K562 (cell line): Measurements from ENCODE around the gene CEBPA. TPM values are rescaled to one million over a fixed set of nuclear protein-coding genes. Genes with fewer than 3 reads are reported as not detected.

ENCODE experiments used
- ATAC-seq: fragments of 200-7000 bp; cut with Tn5 transposase; 3 replicates; pipeline ENCODE4 v1.9.1; 2020; ENCODE audit warnings: moderate library complexity
- BruUV-seq: library from RNA; stranded (reverse); fragments of 400-500 nt; replicated peaks from 2 replicates; lab custom pipeline; 2021; lab: Mats Ljungman, UMichigan
- CTCF ChIA-PET: fragments of 300-600 bp; formaldehyde crosslinking; extraction: SDS; loops from one replicate; lab custom pipeline; 2021; ENCODE audit warnings: low intra/inter-chr PET ratio; lab: Yijun Ruan, JAX
- POLR2A ChIA-PET: fragments of 300-600, 350-650 bp; sonication (Branson Sonifier 250); formaldehyde crosslinking; extraction: SDS; loops from one replicate; lab custom pipeline; 2021; ENCODE audit warnings: antibody characterized with exemption, inconsistent platforms; lab: Yijun Ruan, JAX
- DNase-seq, 4 experiments: peaks; one replicate each; pipeline versions ENCODE4 v3.0.0 to v3.0.0-alpha.2; 2011 to 2018; ENCODE audit warnings: low spot score in 3 of 4, mixed read lengths in 3 of 4; ENCODE audit errors: extremely low read depth in 1 of 4
- FAIRE-seq: peaks from 2 replicates; lab custom pipeline; 2011; peaks lifted over from hg19 to GRCh38; lab: Jason Lieb, UNC
- H2AFZ ChIP-seq: 2 replicates; pipeline ENCODE4 v1.6.0; 2011; ENCODE audit warnings: low read depth, low read length, control low read depth, inconsistent platforms
- H3K27ac ChIP-seq: fragments of 200-600 bp; 3 replicates; pipeline ENCODE4 v1.8.0; 2011; ENCODE audit warnings: low read depth, mild to moderate bottlenecking, control low read depth, inconsistent platforms, low read length, moderate library complexity, mixed read lengths; ENCODE audit errors: extremely low read depth
- H3K27me3 ChIP-seq, 2 experiments: fragments of 300-600 bp in 1 of 2; 2 replicates in 1 of 2; 3 replicates in 1 of 2; pipeline versions ENCODE4 v1.6.0 to v1.8.0; 2011; ENCODE audit warnings: inconsistent platforms in 2 of 2, low read length in 2 of 2, mild to moderate bottlenecking in 1 of 2, mixed read lengths in 1 of 2, moderate library complexity in 1 of 2; ENCODE audit not compliant: control insufficient read depth in 2 of 2, insufficient read depth in 2 of 2
- H3K36me3 ChIP-seq: fragments of 300-600 bp; 3 replicates; pipeline ENCODE4 v1.8.0; 2011; ENCODE audit warnings: mild to moderate bottlenecking, low read length, inconsistent platforms; ENCODE audit not compliant: control insufficient read depth, insufficient read depth
- H3K4me1 ChIP-seq, 2 experiments: fragments of 200-600 bp in 1 of 2; replicated peaks in 1 of 2; 2 replicates in 1 of 2; 3 replicates in 1 of 2; pipeline versions ENCODE4 v1.5.1 to v1.8.0; 2011; ENCODE audit warnings: inconsistent platforms in 2 of 2, low read length in 2 of 2, mild to moderate bottlenecking in 1 of 2, mixed read lengths in 1 of 2, moderate library complexity in 1 of 2; ENCODE audit not compliant: control insufficient read depth in 2 of 2, insufficient read depth in 2 of 2
- H3K4me2 ChIP-seq: 2 replicates; pipeline ENCODE4 v1.6.1; 2011; ENCODE audit warnings: low read length, control low read depth, inconsistent platforms, mixed read lengths; ENCODE audit not compliant: insufficient read depth
- H3K4me3 ChIP-seq: fragments of 200-600 bp; sonication (generic), shearing (Covaris generic); 2 replicates; pipeline ENCODE4 v1.5.1; 2016; ENCODE audit warnings: control low read depth, inconsistent platforms
- H3K79me2 ChIP-seq: fragments of 200-600 bp; 3 replicates; pipeline ENCODE4 v1.8.0; 2011; ENCODE audit warnings: low read length, inconsistent platforms; ENCODE audit not compliant: control insufficient read depth, insufficient read depth
- H3K9ac ChIP-seq, 2 experiments: 2 replicates each; pipeline versions ENCODE4 v1.6.0 to v1.6.1; 2011; ENCODE audit warnings: low read depth in 2 of 2, low read length in 2 of 2, control low read depth in 1 of 2, inconsistent platforms in 1 of 2, mild to moderate bottlenecking in 1 of 2, mixed read lengths in 1 of 2; ENCODE audit not compliant: insufficient read depth in 1 of 2
- H3K9me1 ChIP-seq: one replicate; pipeline ENCODE4 v1.6.0; 2011; ENCODE audit warnings: inconsistent platforms, mild to moderate bottlenecking, low read length, moderate library complexity; ENCODE audit not compliant: control insufficient read depth, insufficient read depth
- H3K9me3 ChIP-seq: replicated peaks from 2 replicates; pipeline ENCODE4 v1.5.1; 2011; ENCODE audit warnings: low read depth, low read length, inconsistent platforms; ENCODE audit not compliant: control insufficient read depth, insufficient read depth
- H4K20me1 ChIP-seq: replicated peaks from 2 replicates; pipeline ENCODE4 v1.6.1; 2011; ENCODE audit warnings: low read length, inconsistent platforms, mixed read lengths; ENCODE audit not compliant: control insufficient read depth, insufficient read depth
- SP2 ChIP-seq: IDR thresholded peaks from 2 replicates; pipeline ENCODE4 v1.6.1; 2011; ENCODE audit warnings: mild to moderate bottlenecking, low read depth, low read length, moderate library complexity; ENCODE audit not compliant: poor library complexity, severe bottlenecking; ENCODE audit errors: extremely low read depth
- ZNF263 ChIP-seq: sonication (generic); formaldehyde crosslinking; IDR thresholded peaks from 2 replicates; pipeline ENCODE4 v1.8.0; 2022; ENCODE audit warnings: mild to moderate bottlenecking, missing genetic modification reagents, borderline replicate concordance
- WGBS: fragments of 100-300 bp; shearing (Covaris generic); methylation state at CpG from one replicate; pipeline ENCODE4 v1.1.6; 2016; ENCODE audit warnings: low coverage, mixed read lengths; ENCODE audit not compliant: insufficient coverage; ENCODE audit errors: missing lambda C conversion rate; 5-methylcytosine and 5-hydroxymethylcytosine counted together
- in situ Hi-C: fragments of 300-500 bp; cut with MboI; formaldehyde crosslinking; loops from 4 replicates; pipeline ENCODE4 v1.15.0; 2018; ENCODE audit warnings: inconsistent platforms, mixed read lengths
- intact Hi-C: fragments of 100-400 bp; cut with micrococcal nuclease; formaldehyde crosslinking; loops from 2 replicates; pipeline ENCODE4 v1.14.2; 2022
- polyA plus RNA-seq, 8 experiments: library from polyadenylated mRNA; depleted of rRNA in 4 of 8; stranded (reverse) in 5 of 8; unstranded in 3 of 8; fragments of >200 nt; fragmentation: Nextera tagmentation in 2 of 8; fragmentation: Illumina TruSeq in 1 of 8; extraction: Ambion mirVana in 2 of 8; extraction: Trizol in 1 of 8; gene quantifications; 2 replicates each; pipeline versions ENCODE4 v1.2.1 to v1.2.3, GENCODE V29; 2011 to 2014; ENCODE audit warnings: inconsistent platforms in 1 of 8, missing spikeins in 1 of 8
- total RNA-seq, 7 experiments: library from RNA; depleted of rRNA in 6 of 7; stranded (reverse); fragments of >200 nt in 6 of 7; fragmentation: Illumina TruSeq in 2 of 7; extraction: Trizol in 2 of 7; gene quantifications; 2 replicates each; pipeline versions ENCODE4 v1.2.1 to v1.2.3, GENCODE V29; 2011 to 2021; ENCODE audit warnings: low replicate concordance in 1 of 7
- TF ChIP-seq, protein P1 (sequence below): fragments of 450-650 bp; IDR thresholded peaks from 2 replicates; pipeline ENCODE4 v1.6.1; 2016; ENCODE audit warnings: antibody characterized with exemption

Gene CEBPA
- total and polyA plus RNA-seq, 9 of the 15 experiments (the other 6 are each of a cell fraction or from before 2014, with no cell fraction given), result 0.03 to 0.59 (median 0.15) TPM; not detected in 2

GRCh38 chr19:33266974-33267484 lies 35.3 kb downstream of the CEBPA start:
- WGBS, result 17% methylated on average over 13 of the region's 20 CpGs
- peaks cover 5 to 29% of the 10 kb centered on the region in 2 experiments; a peak in 4 of 5 replicates for H3K4me1 ChIP-seq
- TF ChIP-seq SP2 (no peak), ZNF263 (CRISPR knock-in tag) (no peak)
- TF ChIP-seq, protein P1, sequence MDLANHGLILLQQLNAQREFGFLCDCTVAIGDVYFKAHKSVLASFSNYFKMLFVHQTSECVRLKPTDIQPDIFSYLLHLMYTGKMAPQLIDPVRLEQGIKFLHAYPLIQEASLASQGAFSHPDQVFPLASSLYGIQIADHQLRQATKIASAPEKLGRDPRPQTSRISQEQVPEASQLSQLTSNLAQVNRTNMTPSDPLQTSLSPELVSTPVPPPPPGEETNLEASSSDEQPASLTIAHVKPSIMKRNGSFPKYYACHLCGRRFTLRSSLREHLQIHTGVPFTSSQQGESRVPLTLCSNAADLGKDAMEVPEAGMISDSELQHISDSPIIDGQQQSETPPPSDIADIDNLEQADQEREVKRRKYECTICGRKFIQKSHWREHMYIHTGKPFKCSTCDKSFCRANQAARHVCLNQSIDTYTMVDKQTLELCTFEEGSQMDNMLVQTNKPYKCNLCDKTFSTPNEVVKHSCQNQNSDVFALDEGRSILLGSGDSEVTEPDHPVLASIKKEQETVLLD, result no peak

More at GRCh38 chr19:33266974-33267484, 35.3 kb downstream of the CEBPA start:
- H4K20me1 ChIP-seq, result 0 out of 2 replicates have a peak, but pooled peaks cover 4% of the 10 kb centered on the region
- ATAC-seq (no peak), DNase-seq (no peak), FAIRE-seq (no peak)
- H3K9me1 ChIP-seq, result no peaks in the 10 kb centered on the region
- BruUV-seq, result no TSS peak
- intact Hi-C loops, result no loop called here
- CTCF ChIA-PET, result no interaction called here
- H3K4me2 ChIP-seq, result no peak overlapping the region
- no peaks in the 10 kb centered on the region for H3K9me3 ChIP-seq
- in situ Hi-C loops, result no loop called here
- H3K27me3 ChIP-seq, result peaks cover 2 to 61% of the 10 kb centered on the region in 2 experiments; a peak in 4 of 5 replicates
- no peak overlapping the region for H3K9ac ChIP-seq
- no peaks in the 10 kb centered on the region for H3K79me2 ChIP-seq
- no peak overlapping the region for H2AFZ ChIP-seq
- POLR2A ChIA-PET, result interaction anchor here (0.6 to 1.4 kb wide), 2 partner anchors 9 to 67 kb away, joined by 3 to 5 read pairs; no protein-coding TSS in a partner anchor
- no peak overlapping the region for H3K27ac ChIP-seq
- H3K4me3 ChIP-seq, result no peak overlapping the region
- no peaks in the 10 kb centered on the region for H3K36me3 ChIP-seq
